Stimulated activated CD4-positive, alpha-beta T cell treated with anti-CD3 and anti-CD28 coated beads, TNF-alpha, amount 100 ng/mL, for 48 hours (primary cell): ENCODE data around the gene AURKA.
A peak's percentile ranks its signal among the peaks of the same experiment; 100 is the strongest.
"Not testable (repeated sequence)": the region's sequence is repeated elsewhere in the genome, so short reads cannot be mapped to it uniquely, and the experiment has no call there.

ENCODE experiments used
- DNase-seq, 3 donors: peaks; one replicate each; pipeline ENCODE4 v3.0.0-alpha.2; 2020; ENCODE audit warnings: low read depth in 3 of 3

The AURKA gene

GRCh38 chr20:56359212-56360132 is 32.5 kb downstream of the AURKA start:
- DNase-seq: peak in 1 of 3 donors; percentile 17

GRCh38 chr20:56358600-56359211 is 33.3 kb downstream of the AURKA start, which contains the start of gene FAM210B:
FAM210B (plus strand) TSS chr20:56358974; CDS start chr20:56359006, 32 bp downstream.
- peak; percentile 66 to 77 (median 74) for DNase-seq

GRCh38 chr20:56358070-56358469 is 33.9 kb downstream of the AURKA start:
- DNase-seq: no peak

GRCh38 chr20:56353356-56353755 is 38.7 kb downstream of the AURKA start:
- no peak for DNase-seq

GRCh38 chr20:56352345-56353055 is 39.5 kb downstream of the AURKA start:
- no peak for DNase-seq

- no peak for DNase-seq
Observed at GRCh38 chr20:56350842-56351241, 41.2 kb downstream of the AURKA start.

- DNase-seq: no peak
Observed at GRCh38 chr20:56348746-56349145, 43.3 kb downstream of the AURKA start.

- DNase-seq: no peak
Observed at GRCh38 chr20:56348305-56348693, 43.7 kb downstream of the AURKA start.

GRCh38 chr20:56347628-56348304 is 44.2 kb downstream of the AURKA start:
- no peak for DNase-seq

- no peak for DNase-seq
Observed at GRCh38 chr20:56345911-56346310, 46.1 kb downstream of the AURKA start.

- DNase-seq: peak; percentile 13 to 36 (median 28)
Observed at GRCh38 chr20:56343861-56344381, 48.1 kb downstream of the AURKA start.

- no peak for DNase-seq
Observed at GRCh38 chr20:56342783-56343182, 49.2 kb downstream of the AURKA start.

GRCh38 chr20:56336709-56337108 is 55.3 kb downstream of the AURKA start:
- not testable (repeated sequence) for DNase-seq

GRCh38 chr20:56328861-56329260 is 63.2 kb downstream of the AURKA start:
- no peak for DNase-seq

- DNase-seq: no peak
Observed at GRCh38 chr20:56324806-56325205, 67.2 kb downstream of the AURKA start.

- DNase-seq: no peak
Observed at GRCh38 chr20:56323656-56324055, 68.4 kb downstream of the AURKA start.

GRCh38 chr20:56323206-56323605 is 68.8 kb downstream of the AURKA start:
- DNase-seq: no peak

GRCh38 chr20:56322681-56323080 is 69.3 kb downstream of the AURKA start:
- DNase-seq: no peak
